Activated CD4-positive, alpha-beta T cell treated with anti-CD3 and anti-CD28 coated beads for 1 hour (primary cell): Measurements from ENCODE around the gene SMAD2.
"Not testable (repeated sequence)": the region's sequence is repeated elsewhere in the genome, so short reads cannot be mapped to it uniquely, and the experiment has no call there.

Experiments used
- DNase-seq: peaks from one replicate; pipeline ENCODE4 v3.0.0-alpha.2; 2020

Gene SMAD2

GRCh38 chr18:47832348-47832747, 98.1 kb downstream of the SMAD2 start:
- no peak for DNase-seq

- DNase-seq = no peak
Observed at GRCh38 chr18:47831351-47831750, 99.1 kb downstream of the SMAD2 start.

GRCh38 chr18:47830772-47831171, 99.7 kb downstream of the SMAD2 start:
- no peak for DNase-seq

- DNase-seq = no peak
Observed at GRCh38 chr18:47829831-47830230, 100.6 kb downstream of the SMAD2 start.

GRCh38 chr18:47828031-47828430, 102.4 kb downstream of the SMAD2 start:
- not testable (repeated sequence) for DNase-seq

- no peak for DNase-seq
Observed at GRCh38 chr18:47826157-47827074, 104.0 kb downstream of the SMAD2 start.

- no peak for DNase-seq
Observed at GRCh38 chr18:47821314-47821713, 109.1 kb downstream of the SMAD2 start.

- DNase-seq = no peak
Observed at GRCh38 chr18:47817795-47818077, 112.7 kb downstream of the SMAD2 start.

GRCh38 chr18:47817017-47817794, 113.3 kb downstream of the SMAD2 start:
- no peak for DNase-seq

GRCh38 chr18:47815486-47816270, 114.8 kb downstream of the SMAD2 start:
- no peak for DNase-seq

- no peak for DNase-seq
Observed at GRCh38 chr18:47809420-47809819, 121.0 kb downstream of the SMAD2 start.

GRCh38 chr18:47802802-47803201, 127.7 kb downstream of the SMAD2 start:
- DNase-seq = no peak

GRCh38 chr18:47801817-47802216, 128.6 kb downstream of the SMAD2 start:
- no peak for DNase-seq

- DNase-seq = no peak
Observed at GRCh38 chr18:47800756-47801155, 129.7 kb downstream of the SMAD2 start.

GRCh38 chr18:47800248-47800647, 130.2 kb downstream of the SMAD2 start:
- DNase-seq = no peak

- no peak for DNase-seq
Observed at GRCh38 chr18:47799376-47799775, 131.1 kb downstream of the SMAD2 start.

GRCh38 chr18:47798366-47798765, 132.1 kb downstream of the SMAD2 start:
- DNase-seq = no peak

GRCh38 chr18:47797126-47797525, 133.3 kb downstream of the SMAD2 start:
- no peak for DNase-seq

GRCh38 chr18:47795434-47795814, 135.0 kb downstream of the SMAD2 start:
- DNase-seq = no peak

- DNase-seq = no peak
Observed at GRCh38 chr18:47794725-47795433, 135.6 kb downstream of the SMAD2 start.

GRCh38 chr18:47793609-47794008, 136.8 kb downstream of the SMAD2 start:
- no peak for DNase-seq

GRCh38 chr18:47791461-47791985, 138.9 kb downstream of the SMAD2 start:
- DNase-seq = no peak

GRCh38 chr18:47790036-47790435, 140.4 kb downstream of the SMAD2 start:
- DNase-seq = no peak
